ENCODE results near the gene CACNB1. TPM values are rescaled to one million over a fixed set of nuclear protein-coding genes. Genes with fewer than 3 reads are reported as not detected.

Gene CACNB1
- total RNA-seq, 4 donors from 2014 or later, result 3.6 to 7.9 (median 5.9) TPM

DNA sequence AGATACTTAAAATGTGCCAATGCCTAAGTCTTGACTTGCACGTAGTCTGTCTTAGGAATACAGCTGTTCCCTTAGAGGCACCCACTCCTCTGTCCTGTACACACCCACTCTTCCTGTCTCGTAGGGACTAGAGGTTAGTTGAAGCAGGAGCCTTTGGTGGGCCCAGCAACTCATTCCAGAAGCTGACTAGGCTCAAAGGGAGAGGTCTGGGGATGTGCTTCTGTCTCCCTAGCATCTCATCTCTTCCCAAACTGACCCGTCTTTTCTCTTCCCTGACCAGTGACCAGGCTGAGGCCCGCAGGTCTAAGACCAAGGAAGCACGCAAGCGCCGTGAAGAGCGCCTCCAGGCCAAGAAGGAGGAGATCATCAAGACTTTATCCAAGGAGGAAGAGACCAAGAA, 6.8 kb upstream of the CACNB1 start:
- no peak for TF ChIP-seq EP300 (IDR thresholded peaks at IDR 0.05)
- TF ChIP-seq POLR2AphosphoS5 (IDR thresholded peaks at IDR 0.05), result no peak
- TF ChIP-seq POLR2A (IDR thresholded peaks at IDR 0.05), result no peak
- TF ChIP-seq, protein P1, sequence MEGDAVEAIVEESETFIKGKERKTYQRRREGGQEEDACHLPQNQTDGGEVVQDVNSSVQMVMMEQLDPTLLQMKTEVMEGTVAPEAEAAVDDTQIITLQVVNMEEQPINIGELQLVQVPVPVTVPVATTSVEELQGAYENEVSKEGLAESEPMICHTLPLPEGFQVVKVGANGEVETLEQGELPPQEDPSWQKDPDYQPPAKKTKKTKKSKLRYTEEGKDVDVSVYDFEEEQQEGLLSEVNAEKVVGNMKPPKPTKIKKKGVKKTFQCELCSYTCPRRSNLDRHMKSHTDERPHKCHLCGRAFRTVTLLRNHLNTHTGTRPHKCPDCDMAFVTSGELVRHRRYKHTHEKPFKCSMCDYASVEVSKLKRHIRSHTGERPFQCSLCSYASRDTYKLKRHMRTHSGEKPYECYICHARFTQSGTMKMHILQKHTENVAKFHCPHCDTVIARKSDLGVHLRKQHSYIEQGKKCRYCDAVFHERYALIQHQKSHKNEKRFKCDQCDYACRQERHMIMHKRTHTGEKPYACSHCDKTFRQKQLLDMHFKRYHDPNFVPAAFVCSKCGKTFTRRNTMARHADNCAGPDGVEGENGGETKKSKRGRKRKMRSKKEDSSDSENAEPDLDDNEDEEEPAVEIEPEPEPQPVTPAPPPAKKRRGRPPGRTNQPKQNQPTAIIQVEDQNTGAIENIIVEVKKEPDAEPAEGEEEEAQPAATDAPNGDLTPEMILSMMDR (IDR thresholded peaks at IDR 0.05), result no peak
- WGBS, 2 donors (ENCODE audit: low coverage in 1 of 2), result 32 to 69% methylated on average over 3 to 8 of the region's 8 CpGs
- Histone ChIP-seq H3K36me3 (peaks cover 0 to 43% of the 10 kb centered on the region in 2 donors), H3K27me3 (no peaks in the 10 kb centered on the region), H3K27ac (no peak overlapping the region), H3K4me3 (no peak overlapping the region), H3K4me1 (peaks cover 7 to 56% (median 20%) of the 10 kb centered on the region in 3 donors), H3K9me3 (no peaks in the 10 kb centered on the region)
- no peak for ATAC-seq

DNA sequence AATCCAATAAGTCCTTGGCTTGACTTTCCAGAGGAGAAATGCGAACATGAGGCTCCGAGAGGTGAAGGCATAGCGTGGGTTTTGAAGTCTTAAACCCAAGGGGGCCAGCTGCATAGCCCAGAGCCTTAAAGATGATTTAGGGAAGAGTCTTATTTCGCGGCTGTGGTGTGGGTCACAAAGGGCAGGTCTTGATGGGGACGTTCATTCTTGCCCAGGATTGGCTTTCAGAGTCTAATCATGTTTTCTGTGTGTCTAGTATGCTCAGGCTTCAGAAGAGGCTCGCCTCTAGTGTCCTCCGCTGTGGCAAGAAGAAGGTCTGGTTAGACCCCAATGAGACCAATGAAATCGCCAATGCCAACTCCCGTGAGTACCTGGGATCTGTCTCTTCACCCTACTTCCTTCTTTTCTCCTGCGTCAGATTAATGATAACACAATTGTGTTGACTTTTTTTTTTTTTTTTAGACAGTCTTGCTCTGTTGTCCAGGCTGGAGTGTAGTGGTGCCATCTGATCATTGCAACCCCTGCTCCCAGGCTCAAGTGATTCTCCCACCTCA, 3.6 kb upstream of the CACNB1 start:
- 28 to 29% methylated on average over 11 of the region's 11 CpGs for WGBS, 2 donors (ENCODE audit: low coverage in 1 of 2)
- peaks cover 7 to 63% (median 23%) of the 10 kb centered on the region in 3 donors for H3K4me1 ChIP-seq

GRCh38 chr17:39200070-39200879, 2.8 kb upstream of the CACNB1 start, which contains the start of gene RPL19:
Gene RPL19, plus strand, starts transcription at chr17:39200283. Its CDS starts 62 bp downstream, at chr17:39200345.
- peak; percentile 77 for ATAC-seq
- Histone ChIP-seq H3K27ac (peak within 1 kb of the TSS; percentile 89 to 96 (median 95)), H3K27me3 (no peaks in the 10 kb centered on the region), H3K4me1 (peaks cover 7 to 70% (median 23%) of the 10 kb centered on the region in 3 donors), H3K4me3 (peak within 1 kb of the TSS; percentile 57 to 63), H3K36me3 (peaks cover 0 to 43% of the 10 kb centered on the region in 2 donors), H3K9me3 (no peaks in the 10 kb centered on the region)
- peak; percentile 56 for TF ChIP-seq POLR2AphosphoS5 (IDR thresholded peaks at IDR 0.05)
- peak; percentile 54 to 73 for TF ChIP-seq POLR2A (IDR thresholded peaks at IDR 0.05)
- TF ChIP-seq EP300 (IDR thresholded peaks at IDR 0.05), result no peak
- TF ChIP-seq, protein P1 (IDR thresholded peaks at IDR 0.05), result no peak
- 0% methylated on average over 15 to 16 of the region's 52 CpGs for WGBS, 2 donors (ENCODE audit: low coverage in 1 of 2)

More for the DNA sequence above, 3.6 kb upstream of the CACNB1 start:
- no peaks in the 10 kb centered on the region for H3K9me3 ChIP-seq
- peaks cover 0 to 43% of the 10 kb centered on the region in 2 donors for H3K36me3 ChIP-seq
- TF ChIP-seq, protein P1 (IDR thresholded peaks at IDR 0.05), result no peak
- TF ChIP-seq EP300 (IDR thresholded peaks at IDR 0.05) (no peak), POLR2AphosphoS5 (IDR thresholded peaks at IDR 0.05) (no peak)
- H3K27me3 ChIP-seq, result no peaks in the 10 kb centered on the region
- H3K4me3 ChIP-seq, result peak overlapping the region; percentile 57 to 63
- H3K27ac ChIP-seq, result peak overlapping the region; percentile 89 to 96 (median 95)
- no peak for ATAC-seq

DNA sequence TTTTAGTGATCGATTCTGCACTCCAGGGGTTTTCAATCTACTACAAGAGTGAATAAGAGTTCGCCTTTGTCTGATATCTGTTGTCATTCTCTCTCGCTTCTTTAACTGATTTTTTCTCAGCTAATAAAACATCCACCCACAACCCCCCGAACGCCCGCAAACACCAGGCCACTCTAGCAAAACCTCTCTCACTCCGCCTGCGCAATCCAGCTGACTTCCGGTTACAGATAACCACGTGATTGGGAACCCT, 2.3 kb upstream of the CACNB1 start:
- H3K4me3 ChIP-seq, result peak overlapping the region; percentile 57 to 63

DNA sequence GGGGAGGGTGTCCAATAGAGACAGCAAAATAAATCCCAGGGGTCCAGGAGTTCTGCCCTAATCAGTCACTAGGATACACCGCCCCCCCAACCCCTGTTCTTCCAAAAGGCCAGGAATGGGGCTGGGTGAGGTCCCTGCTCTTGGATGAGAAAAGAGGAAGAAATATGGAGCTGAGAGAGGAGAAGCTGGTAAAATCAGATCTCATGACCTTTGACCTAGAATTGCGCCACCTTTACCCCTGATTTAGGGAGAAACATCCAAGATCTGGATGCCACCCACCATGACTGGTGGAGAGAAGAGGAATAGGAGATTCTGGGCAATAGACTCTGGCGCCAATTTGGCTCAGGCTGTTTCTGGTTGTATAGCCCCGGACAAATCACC, 707 bp upstream of the CACNB1 start:
- ATAC-seq, result no peak
- 57% methylated on average over 4 of the region's 4 CpGs; no CpG with 5 or more reads in 1 of the 2 donors for WGBS, 2 donors (ENCODE audit: low coverage in 1 of 2)

More for the DNA sequence above, 2.3 kb upstream of the CACNB1 start:
- Histone ChIP-seq H3K4me1 (peaks cover 7 to 75% (median 24%) of the 10 kb centered on the region in 3 donors), H3K27ac (peak overlapping the region; percentile 89 to 96 (median 95)), H3K36me3 (peaks cover 0 to 37% of the 10 kb centered on the region in 2 donors), H3K27me3 (no peaks in the 10 kb centered on the region), H3K9me3 (no peaks in the 10 kb centered on the region)
- 1 to 4% methylated on average over 9 to 10 of the region's 10 CpGs for WGBS, 2 donors (ENCODE audit: low coverage in 1 of 2)
- TF ChIP-seq POLR2A (IDR thresholded peaks at IDR 0.05) (no peak), EP300 (IDR thresholded peaks at IDR 0.05) (no peak), POLR2AphosphoS5 (IDR thresholded peaks at IDR 0.05) (peak; percentile 44)
- peak; percentile 87 for ATAC-seq

More for the DNA sequence above, 707 bp upstream of the CACNB1 start:
- H3K27me3 ChIP-seq, result no peaks in the 10 kb centered on the region
- TF ChIP-seq, protein P1 (IDR thresholded peaks at IDR 0.05), result no peak
- TF ChIP-seq POLR2A (IDR thresholded peaks at IDR 0.05) (no peak), EP300 (IDR thresholded peaks at IDR 0.05) (no peak), POLR2AphosphoS5 (IDR thresholded peaks at IDR 0.05) (no peak)
- H3K4me1 ChIP-seq, result peaks cover 7 to 86% (median 29%) of the 10 kb centered on the region in 3 donors
- peak overlapping the region in 1 of 2 donors; percentile 70 for H3K4me3 ChIP-seq
- H3K9me3 ChIP-seq, result no peaks in the 10 kb centered on the region
- peaks cover 0 to 35% of the 10 kb centered on the region in 2 donors for H3K36me3 ChIP-seq
- H3K27ac ChIP-seq, result peak overlapping the region; percentile 49 to 95 (median 92)

Measured in gastroesophageal sphincter (tissue), 4 donors.